ENCODE data around the gene OR5AL1.
"Not testable (repeated sequence)": the region's sequence is repeated elsewhere in the genome, so short reads cannot be mapped to it uniquely, and the experiment has no call there.

Gene OR5AL1

DNA sequence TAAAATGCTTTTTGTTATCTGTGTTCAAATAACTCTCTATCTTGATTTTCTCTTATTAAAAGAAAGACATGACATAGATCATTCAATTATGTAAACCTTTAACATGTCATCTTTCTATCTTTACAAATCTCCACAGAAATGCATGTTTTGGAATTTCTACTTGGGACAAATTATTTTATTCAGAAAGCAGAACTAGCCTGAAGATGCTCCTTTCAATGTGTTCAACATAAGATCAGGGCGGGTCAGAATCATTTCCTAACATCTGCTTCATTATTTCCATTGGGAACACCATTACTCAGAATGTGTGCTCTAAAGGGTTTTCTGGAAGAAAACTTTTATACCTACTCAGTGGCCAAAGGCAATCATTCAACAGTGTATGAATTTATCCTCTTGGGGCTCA lies at the start of gene OR5AL1:
Gene OR5AL1 (plus strand): TSS at position 301 of the 400 bp plus-strand sequence.
- H3K4me3 ChIP-seq (ENCODE audit: low read depth, low read length), result no peak within 1 kb of the TSS

DNA sequence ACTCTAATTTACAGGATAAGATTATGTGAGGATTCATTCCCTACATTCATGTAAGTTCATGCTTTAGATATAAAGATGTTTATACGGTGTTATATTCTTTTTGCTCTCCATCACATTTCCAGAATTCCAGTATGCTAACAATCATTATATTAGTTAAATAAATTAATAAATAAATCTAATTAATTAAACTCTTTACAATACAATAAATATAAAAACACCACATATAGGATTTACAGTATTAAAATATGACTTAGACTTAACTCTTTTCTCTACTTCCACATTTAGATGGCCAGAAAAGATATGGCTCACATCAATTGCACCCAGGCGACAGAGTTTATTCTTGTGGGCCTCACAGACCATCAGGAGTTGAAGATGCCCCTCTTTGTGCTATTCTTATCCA lies 37.2 kb upstream of the OR5AL1 start, which contains the start of gene OR8U1:
Gene OR8U1 (plus strand): TSS at position 301 of the 400 bp plus-strand sequence. CDS start 0 bp downstream, at position 301.
- no peak within 1 kb of the TSS for H3K4me3 ChIP-seq (ENCODE audit: low read depth, low read length)

DNA sequence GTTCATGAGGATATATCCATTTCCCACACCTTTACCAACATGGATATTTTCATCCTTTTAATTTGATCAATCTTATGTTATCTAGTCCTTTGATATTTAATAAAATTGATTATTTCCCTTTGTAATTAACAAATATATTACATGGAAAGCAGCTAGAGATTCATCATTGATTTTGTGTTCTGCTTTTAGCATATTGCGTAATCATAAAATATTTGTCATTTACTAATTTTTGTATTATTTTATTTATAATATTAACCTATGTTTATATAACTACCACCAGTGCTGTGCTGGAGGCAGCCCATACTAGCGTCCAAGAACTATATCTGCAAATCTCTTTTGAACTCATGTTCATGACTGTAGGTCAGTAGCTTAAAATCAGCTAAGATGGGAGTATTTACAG lies 32.4 kb upstream of the OR5AL1 start:
- no peak overlapping the region for H3K4me3 ChIP-seq (ENCODE audit: low read depth, low read length)

DNA sequence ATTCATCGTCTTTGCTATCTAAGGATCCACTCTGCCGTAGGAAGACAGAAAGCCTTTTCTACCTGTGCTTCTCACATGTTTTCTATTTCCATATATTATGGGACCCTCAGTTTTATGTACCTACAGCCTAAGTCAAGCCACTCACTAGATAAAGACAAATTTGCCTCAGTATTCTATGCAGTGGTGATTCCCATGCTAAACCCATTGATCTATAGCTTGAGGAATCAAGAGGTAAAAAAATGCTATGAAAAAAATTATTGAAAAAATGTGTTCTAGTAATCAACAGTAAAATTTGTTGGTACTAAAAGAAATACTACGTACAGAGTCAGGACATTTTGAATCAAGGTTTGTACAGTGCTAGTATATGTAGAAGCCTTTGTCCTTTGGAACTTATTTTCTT lies 18.1 kb upstream of the OR5AL1 start:
- no peak overlapping the region for H3K4me3 ChIP-seq (ENCODE audit: low read depth, low read length)

DNA sequence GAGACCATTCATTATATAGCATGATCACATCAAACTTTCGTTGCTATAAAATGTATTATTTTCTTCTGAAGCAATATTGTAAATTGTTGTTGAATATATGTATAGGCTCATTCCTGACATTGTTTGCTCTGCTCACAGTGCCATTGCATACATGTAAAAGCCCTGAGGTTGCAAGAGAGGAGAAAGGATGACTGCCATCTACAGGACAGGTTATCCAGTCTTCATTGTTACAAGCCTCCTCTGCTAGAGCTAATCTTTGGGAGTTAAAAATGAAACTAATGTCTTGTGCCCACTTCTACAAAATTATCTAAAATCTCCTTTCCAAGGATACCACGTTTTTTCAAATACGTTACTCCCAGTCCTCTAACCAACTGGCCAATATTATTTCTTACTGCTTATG lies 16.4 kb upstream of the OR5AL1 start:
- H3K4me3 ChIP-seq (ENCODE audit: low read depth, low read length), result no peak overlapping the region

DNA sequence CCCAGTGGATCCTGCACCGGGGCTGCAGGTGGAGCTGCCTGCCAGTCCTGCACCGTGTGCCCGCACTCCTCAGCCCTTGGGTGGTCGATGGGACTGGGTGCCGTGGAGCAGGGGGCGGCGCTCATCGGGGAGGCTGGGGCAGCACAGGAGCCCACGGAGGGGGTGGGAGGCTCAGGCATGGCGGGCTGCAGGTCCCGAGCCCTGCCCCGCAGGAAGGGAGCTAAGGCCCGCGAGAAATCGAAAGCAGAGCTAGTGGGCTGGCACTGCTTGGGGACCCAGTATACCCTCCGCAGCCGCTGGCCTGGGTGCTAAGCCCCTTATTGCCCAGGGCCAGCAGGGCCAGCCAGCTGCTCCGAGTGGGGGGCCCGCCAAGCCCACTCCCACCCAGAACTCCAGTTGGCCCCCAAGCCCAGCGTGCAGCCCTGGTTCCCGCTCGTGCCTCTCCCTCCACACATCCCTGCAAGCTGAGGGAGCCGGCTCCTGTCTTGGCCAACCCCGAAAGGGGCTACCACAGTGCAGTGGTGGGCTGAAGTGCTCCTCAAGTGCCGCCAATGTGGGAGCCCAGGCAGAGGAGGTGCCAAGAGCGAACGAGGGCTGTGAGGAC lies 10.5 kb upstream of the OR5AL1 start:
- H3K4me3 ChIP-seq (ENCODE audit: low read depth, low read length), result not testable (repeated sequence)

DNA sequence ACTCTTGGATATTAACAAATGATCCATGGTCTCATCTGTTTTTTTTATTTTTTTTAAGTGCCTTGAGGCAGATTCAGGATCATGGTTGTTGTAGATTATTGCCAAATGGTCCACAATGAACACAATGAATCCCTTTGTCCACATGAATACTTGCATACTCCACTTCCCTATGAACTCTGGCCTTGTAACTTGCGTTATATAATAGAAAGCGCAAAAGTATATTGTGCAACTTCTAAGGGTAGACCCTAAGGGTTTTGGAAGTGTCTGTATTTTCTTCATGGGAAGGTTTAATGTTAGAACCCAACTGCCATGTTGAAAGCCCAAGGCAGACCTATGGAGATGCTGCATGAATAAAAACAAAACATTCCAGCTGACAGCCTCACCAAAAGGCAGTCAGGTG lies 8.1 kb upstream of the OR5AL1 start:
- H3K4me3 ChIP-seq (ENCODE audit: low read depth, low read length), result no peak overlapping the region

DNA sequence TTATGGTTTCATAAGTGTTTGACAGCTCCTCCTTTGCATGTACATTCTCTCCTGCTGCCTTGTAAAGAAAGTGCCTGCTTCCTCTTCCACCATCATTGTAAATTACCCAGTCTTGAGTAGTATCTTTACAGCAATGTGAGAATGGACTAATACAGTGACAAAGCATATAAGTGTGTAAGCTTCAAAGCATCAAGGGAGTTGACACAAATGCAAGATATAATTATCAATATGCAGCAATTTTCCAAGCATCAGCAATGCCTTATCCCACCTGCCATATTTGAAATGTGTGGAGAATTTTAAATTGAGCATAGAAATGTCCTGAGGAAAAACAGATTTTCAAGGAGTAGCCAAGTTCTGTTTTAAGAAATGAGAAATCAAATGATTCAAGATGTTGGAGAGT lies 1.7 kb upstream of the OR5AL1 start:
- H3K4me3 ChIP-seq (ENCODE audit: low read depth, low read length), result no peak overlapping the region

DNA sequence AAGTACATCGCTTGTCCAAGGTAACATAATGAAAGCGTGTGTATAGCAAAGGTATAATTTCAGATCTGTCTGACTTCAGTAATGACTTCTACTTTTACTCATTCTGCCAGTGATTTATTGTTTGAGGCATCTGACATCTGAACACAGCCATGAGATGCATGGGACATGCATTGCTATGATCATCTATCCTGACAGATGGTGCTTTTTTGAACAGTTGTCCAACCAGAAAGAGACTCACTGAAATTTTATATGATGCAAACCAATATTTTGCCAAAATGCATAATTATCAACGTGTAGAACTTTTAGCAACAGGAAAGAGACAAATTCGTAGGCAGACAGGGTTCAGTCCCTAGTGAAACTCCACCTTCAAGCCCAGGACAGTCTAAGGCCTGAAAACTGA lies 41.0 kb downstream of the OR5AL1 start:
- H3K4me3 ChIP-seq (ENCODE audit: low read depth, low read length), result no peak overlapping the region

DNA sequence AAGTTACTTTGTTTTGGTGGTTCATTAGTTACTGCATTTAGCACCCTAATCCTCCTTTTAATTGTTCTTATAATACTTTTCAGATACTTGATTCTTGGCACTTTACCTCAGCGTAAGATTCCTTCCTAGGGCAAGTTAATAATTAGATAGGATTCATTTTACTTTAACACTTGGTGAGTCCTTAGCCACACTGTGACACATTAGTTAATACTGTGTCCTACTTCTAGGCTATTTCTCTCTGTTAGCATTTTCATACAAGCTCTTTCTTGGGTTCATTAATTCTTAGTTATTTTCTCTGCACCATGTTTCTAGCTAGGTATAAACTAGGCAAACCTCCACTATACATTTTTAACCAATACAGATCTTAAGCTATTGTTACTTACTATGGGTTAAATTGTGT lies 44.6 kb downstream of the OR5AL1 start:
- H3K4me3 ChIP-seq (ENCODE audit: low read depth, low read length), result no peak overlapping the region
